Measurements from ENCODE around the gene DAGLA. TPM values are rescaled to one million over a fixed set of nuclear protein-coding genes. Genes with fewer than 3 reads are reported as not detected.

DAGLA gene
- total and polyA plus RNA-seq, 3 donors from 2014 or later, result 5.1 to 8.3 (median 7.1) TPM

DNA sequence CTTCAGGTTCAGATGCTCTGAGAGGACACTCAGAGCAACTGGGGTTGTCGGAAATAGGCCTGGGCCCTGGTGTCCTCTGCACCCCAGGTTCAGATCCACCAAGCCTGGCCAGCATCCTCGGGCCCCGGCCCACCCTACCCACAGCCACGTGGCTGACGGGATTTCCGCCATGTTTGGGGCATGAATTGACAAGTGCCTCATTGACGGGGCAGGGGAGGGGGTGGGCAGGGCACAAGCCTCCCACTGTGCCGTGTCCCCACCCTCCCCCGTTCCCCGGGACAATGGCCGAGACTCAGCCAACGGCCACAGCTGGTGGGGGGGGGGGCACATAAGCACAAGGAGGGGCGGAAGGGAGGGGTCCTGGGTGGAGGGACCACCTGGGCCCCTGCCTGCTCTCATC is 80.8 kb downstream of the DAGLA start:
- no peak overlapping the region for H3K4me3 ChIP-seq
- intact Hi-C loops (cut with DNase I; ENCODE audit: low total_unique reads), result no loop called here
- H3K9me3 ChIP-seq, result no peaks in the 10 kb centered on the region
- no peak for TF ChIP-seq POLR2A (IDR thresholded peaks at IDR 0.05)
- TF ChIP-seq CTCF (IDR thresholded peaks at IDR 0.05), result no peak
- DNase-seq, result no peak
- H3K27ac ChIP-seq, result no peak overlapping the region
- WGBS, 2 donors, result 77% methylated on average over 13 of the region's 13 CpGs; no CpG with 5 or more reads in 1 of the 2 donors
- H3K36me3 ChIP-seq (ENCODE audit: low read depth, missing control alignments), result no peaks in the 10 kb centered on the region
- H3K27me3 ChIP-seq, result no peaks in the 10 kb centered on the region
- peaks cover 7% of the 10 kb centered on the region for H3K4me1 ChIP-seq

GRCh38 chr11:61761440-61762222 is 81.4 kb downstream of the DAGLA start:
- intact Hi-C loops (cut with DNase I; ENCODE audit: low total_unique reads), result no loop called here
- no peak for DNase-seq
- no peak overlapping the region for H3K27ac ChIP-seq
- H3K36me3 ChIP-seq (ENCODE audit: low read depth, missing control alignments), result no peaks in the 10 kb centered on the region
- peaks cover 7% of the 10 kb centered on the region for H3K4me1 ChIP-seq
- H3K4me3 ChIP-seq, result no peak overlapping the region
- no peaks in the 10 kb centered on the region for H3K9me3 ChIP-seq
- WGBS, 2 donors, result 84 to 89% methylated on average over 11 of the region's 11 CpGs
- TF ChIP-seq POLR2A (IDR thresholded peaks at IDR 0.05) (no peak), CTCF (IDR thresholded peaks at IDR 0.05) (no peak)
- H3K27me3 ChIP-seq, result no peaks in the 10 kb centered on the region

DNA sequence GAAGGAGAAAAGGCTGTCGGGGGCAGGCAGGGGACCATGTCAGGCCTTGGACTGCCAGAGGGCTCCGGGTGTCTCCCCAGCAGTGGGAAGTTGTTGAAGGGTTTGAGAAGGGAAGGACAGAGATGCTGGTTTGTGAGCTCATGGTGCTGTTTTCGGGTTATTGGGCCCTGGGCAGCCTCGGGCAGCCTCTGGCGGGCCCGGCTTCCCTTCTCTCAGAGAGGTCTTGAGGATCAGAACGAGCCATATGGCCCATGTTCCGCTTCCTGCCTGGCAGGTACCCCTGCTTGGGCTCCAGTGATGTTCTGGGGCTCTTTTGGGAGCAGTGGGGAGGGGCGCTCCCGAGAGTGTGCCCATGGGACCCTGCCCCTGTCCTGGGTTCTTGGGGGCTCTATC is 82.0 kb downstream of the DAGLA start:
- H3K9me3 ChIP-seq, result no peaks in the 10 kb centered on the region
- H3K27ac ChIP-seq, result no peak overlapping the region
- no peak for DNase-seq
- intact Hi-C loops (cut with DNase I; ENCODE audit: low total_unique reads), result no loop called here
- 83% methylated on average over 10 of the region's 10 CpGs for WGBS, 2 donors
- TF ChIP-seq POLR2A (IDR thresholded peaks at IDR 0.05), result no peak
- TF ChIP-seq CTCF (IDR thresholded peaks at IDR 0.05), result no peak
- H3K4me3 ChIP-seq, result no peak overlapping the region
- H3K27me3 ChIP-seq, result no peaks in the 10 kb centered on the region
- H3K36me3 ChIP-seq (ENCODE audit: low read depth, missing control alignments), result no peaks in the 10 kb centered on the region
- H3K4me1 ChIP-seq, result peaks cover 7% of the 10 kb centered on the region

- intact Hi-C loops (cut with DNase I; ENCODE audit: low total_unique reads), result no loop called here
- Histone ChIP-seq H3K27me3 (no peaks in the 10 kb centered on the region), H3K4me3 (no peak overlapping the region), H3K27ac (no peak overlapping the region), H3K36me3 (ENCODE audit: low read depth, missing control alignments) (no peaks in the 10 kb centered on the region), H3K9me3 (no peaks in the 10 kb centered on the region), H3K4me1 (peaks cover 7% of the 10 kb centered on the region)
- no peak for DNase-seq
- WGBS, 2 donors, result 75 to 78% methylated on average over 13 to 15 of the region's 15 CpGs
- TF ChIP-seq CTCF (IDR thresholded peaks at IDR 0.05), result no peak
- no peak for TF ChIP-seq POLR2A (IDR thresholded peaks at IDR 0.05)
Measured at GRCh38 chr11:61762798-61763197, 82.6 kb downstream of the DAGLA start.
